Gastrocnemius medialis (tissue), 4 donors: ENCODE data around the gene PTGER1.
"Not testable (repeated sequence)": the region's sequence is repeated elsewhere in the genome, so short reads cannot be mapped to it uniquely, and the experiment has no call there.

ENCODE experiments used
- POLR2A ChIP-seq, 2 donors: fragments of 450-650 bp; IDR thresholded peaks; one replicate each; pipeline ENCODE4 v1.6.1; 2017; ENCODE audit warnings: antibody characterized with exemption in 2 of 2, mild to moderate bottlenecking in 2 of 2, moderate library complexity in 2 of 2
- TF ChIP-seq, protein P1 (sequence below), 5 experiments: fragments of 450-650 bp in 3 of 5; fragments of 200-600 bp in 2 of 5; sonication (generic) in 2 of 5; IDR thresholded peaks in 4 of 5; conservative IDR thresholded peaks in 1 of 5; 1 replicate in 4 of 5; 2 replicates in 1 of 5; pipeline ENCODE4 v1.5.1; 2016 to 2019; ENCODE audit warnings: antibody characterized with exemption in 5 of 5, mild to moderate bottlenecking in 3 of 5, moderate library complexity in 3 of 5

DNA sequence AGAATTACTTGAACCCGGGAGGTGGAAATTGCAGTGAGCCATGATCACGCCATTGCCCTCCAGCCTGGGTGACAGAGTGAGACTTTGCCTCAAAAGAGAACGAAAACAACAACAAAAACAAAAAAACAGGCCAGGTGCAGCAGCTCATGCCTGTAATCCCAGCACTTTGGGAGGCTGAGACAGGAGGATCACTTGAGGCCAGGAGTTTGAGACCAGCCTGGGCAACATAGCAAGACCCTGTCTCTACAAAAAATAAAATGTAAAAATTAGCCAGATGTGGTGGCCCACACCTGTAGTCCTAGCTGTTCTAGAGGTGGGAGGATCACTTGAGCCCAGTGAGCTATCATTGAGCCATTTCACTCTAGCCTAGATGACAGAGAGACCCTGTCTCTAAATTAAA, 22.9 kb downstream of the PTGER1 start:
- not testable (repeated sequence) for TF ChIP-seq POLR2A (IDR thresholded peaks at IDR 0.05)
- TF ChIP-seq, protein P1, sequence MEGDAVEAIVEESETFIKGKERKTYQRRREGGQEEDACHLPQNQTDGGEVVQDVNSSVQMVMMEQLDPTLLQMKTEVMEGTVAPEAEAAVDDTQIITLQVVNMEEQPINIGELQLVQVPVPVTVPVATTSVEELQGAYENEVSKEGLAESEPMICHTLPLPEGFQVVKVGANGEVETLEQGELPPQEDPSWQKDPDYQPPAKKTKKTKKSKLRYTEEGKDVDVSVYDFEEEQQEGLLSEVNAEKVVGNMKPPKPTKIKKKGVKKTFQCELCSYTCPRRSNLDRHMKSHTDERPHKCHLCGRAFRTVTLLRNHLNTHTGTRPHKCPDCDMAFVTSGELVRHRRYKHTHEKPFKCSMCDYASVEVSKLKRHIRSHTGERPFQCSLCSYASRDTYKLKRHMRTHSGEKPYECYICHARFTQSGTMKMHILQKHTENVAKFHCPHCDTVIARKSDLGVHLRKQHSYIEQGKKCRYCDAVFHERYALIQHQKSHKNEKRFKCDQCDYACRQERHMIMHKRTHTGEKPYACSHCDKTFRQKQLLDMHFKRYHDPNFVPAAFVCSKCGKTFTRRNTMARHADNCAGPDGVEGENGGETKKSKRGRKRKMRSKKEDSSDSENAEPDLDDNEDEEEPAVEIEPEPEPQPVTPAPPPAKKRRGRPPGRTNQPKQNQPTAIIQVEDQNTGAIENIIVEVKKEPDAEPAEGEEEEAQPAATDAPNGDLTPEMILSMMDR (IDR thresholded peaks at IDR 0.05 in 4 of 5, conservative IDR thresholded peaks at IDR 0.05 in 1 of 5), result not testable (repeated sequence)
